HG03196 (cell line): ENCODE results near the gene PIMREG.

Source experiments
- ATAC-seq: cut with Tn5 transposase; IDR thresholded peaks from one replicate; pipeline ENCODE4 v1.9.1; 2021; ENCODE audit not compliant: unreplicated experiment

Gene PIMREG

GRCh38 chr17:6497496-6498221 lies 53.4 kb downstream of the PIMREG start:
- no peak for ATAC-seq

GRCh38 chr17:6498356-6498755 lies 54.1 kb downstream of the PIMREG start:
- ATAC-seq: no peak

GRCh38 chr17:6498901-6499540 lies 54.8 kb downstream of the PIMREG start:
- no peak for ATAC-seq
